ENCODE measurements around the gene NACC2. TPM values are rescaled to one million over a fixed set of nuclear protein-coding genes. Genes with fewer than 3 reads are reported as not detected.
A peak's percentile ranks its signal among the peaks of the same experiment; 100 is the strongest.

NACC2 gene
- total and polyA plus RNA-seq, 2 of the 8 experiments (the other 6 are each of a cell fraction or from before 2014, with no cell fraction given) = 8.3 to 14.0 TPM

- CTCF ChIA-PET (ENCODE audit: partially characterized antibody) = interaction anchor here (1.5 to 1.6 kb wide), 2 partner anchors 30 to 87 kb away, joined by 3 read pairs; no protein-coding TSS in a partner anchor
- Histone ChIP-seq H3K27me3 (replicated peaks in 1 of 4; ENCODE audit: control insufficient read depth in 3 of 4, extremely low read depth in 1 of 4, insufficient read depth in 3 of 4, low read length in 3 of 4) (no peaks in the 10 kb centered on the region), H4K5ac (ENCODE audit: insufficient read length, low read depth, low read length) (peak overlapping the region; percentile 28), H2AK5ac (ENCODE audit: low read depth, low read length) (peak overlapping the region; percentile 96; the same call in 1 of the 2 replicates), H4K20me1 (replicated peaks in 1 of 2; ENCODE audit: control insufficient read depth in 1 of 2, insufficient read depth in 2 of 2, low read length in 2 of 2) (peaks cover 0 to 1% of the 10 kb centered on the region in 2 experiments), H3K36me3 (ENCODE audit: control insufficient read depth in 2 of 4, insufficient read depth in 4 of 4, low read length in 3 of 4) (no peaks in the 10 kb centered on the region), H2BK5ac (ENCODE audit: low read depth, low read length) (peak overlapping the region; percentile 92; the same call in 1 of the 2 replicates), H3K23me2 (ENCODE audit: low read depth, low read length) (no peaks in the 10 kb centered on the region), H3K9me3 (ENCODE audit: insufficient read depth in 2 of 2, low read depth in 1 of 2, low read length in 1 of 2) (no peaks in the 10 kb centered on the region), H3K56ac (replicated peaks; ENCODE audit: insufficient read length, low read depth, low read length) (no peak overlapping the region), H4K91ac (replicated peaks; ENCODE audit: insufficient read length, low read length) (peak overlapping the region; percentile 95), H2BK15ac (ENCODE audit: low read length) (0 out of 2 replicates have a peak overlapping the region, but pooled peaks have one; percentile 29), H3K9ac (replicated peaks in 1 of 4; ENCODE audit: extremely low read depth in 1 of 4, low read depth in 3 of 4, low read length in 3 of 4) (no peak overlapping the region), H3K27ac (ENCODE audit: low read depth, low read length) (0 out of 2 replicates have a peak overlapping the region, but pooled peaks have one; percentile 40), H4K8ac (ENCODE audit: extremely low read depth, insufficient read depth, low read length) (peak overlapping the region; percentile 86; the same call in 1 of the 2 replicates), H3K23ac (ENCODE audit: insufficient read length) (no peak overlapping the region), H3K4me3 (ENCODE audit: extremely low read depth in 1 of 4, insufficient read depth in 2 of 4, low read depth in 3 of 4, low read length in 4 of 4) (0 out of 8 replicates have a peak overlapping the region, but pooled peaks of 1 of the 4 experiments have one; percentile 10), H3K4ac (replicated peaks; ENCODE audit: insufficient read length, low read depth, low read length) (peak overlapping the region; percentile 46), H2BK120ac (replicated peaks; ENCODE audit: low read depth, low read length) (peak overlapping the region; percentile 61), H2BK12ac (ENCODE audit: low read depth, low read length) (peak overlapping the region; percentile 39; the same call in 1 of the 2 replicates), H3K4me2 (ENCODE audit: insufficient read depth in 1 of 2, low read depth in 2 of 2, low read length in 2 of 2) (peak overlapping the region; percentile 1 to 47; a peak in 2 of 4 replicates), H3K79me2 (ENCODE audit: control insufficient read depth in 1 of 2, insufficient read depth in 2 of 2, low read length in 2 of 2) (no peaks in the 10 kb centered on the region), H3K4me1 (replicated peaks in 1 of 4; ENCODE audit: control insufficient read depth in 3 of 4, insufficient read depth in 4 of 4, low read length in 3 of 4) (peaks cover 0 to 45% (median 34%) of the 10 kb centered on the region in 4 experiments; a peak in 6 of 7 replicates), H2BK20ac (ENCODE audit: low read length) (peak overlapping the region; percentile 72; the same call in 1 of the 2 replicates), H3K79me1 (ENCODE audit: low read depth, low read length) (no peaks in the 10 kb centered on the region), H2AFZ (ENCODE audit: low read length) (no peak overlapping the region), H3K14ac (ENCODE audit: insufficient read length) (no peak overlapping the region), H3K18ac (ENCODE audit: extremely low read depth, low read length) (peak overlapping the region; percentile 78)
- POLR2A ChIA-PET (ENCODE audit: partially characterized antibody) = interaction anchor here (3.3 kb wide), 1 partner anchor 11 kb away, joined by 11 read pairs; no protein-coding TSS in a partner anchor
- FAIRE-seq (no peak), DNase-seq (ENCODE audit: low read depth in 1 of 2, low spot score in 2 of 2) (no peak)
- TF ChIP-seq, protein P1, sequence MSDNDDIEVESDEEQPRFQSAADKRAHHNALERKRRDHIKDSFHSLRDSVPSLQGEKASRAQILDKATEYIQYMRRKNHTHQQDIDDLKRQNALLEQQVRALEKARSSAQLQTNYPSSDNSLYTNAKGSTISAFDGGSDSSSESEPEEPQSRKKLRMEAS (IDR thresholded peaks at IDR 0.05) = no peak
- TF ChIP-seq KDM4A (IDR thresholded peaks at IDR 0.05; ENCODE audit: low read depth, low read length, severe bottlenecking) = no peak
- TF ChIP-seq KDM1A (IDR thresholded peaks at IDR 0.05; ENCODE audit: borderline replicate concordance, low read length) = no peak
- 86% methylated on average over 3 of the region's 9 CpGs; no CpG with 5 or more reads in 1 of the 2 experiments for WGBS, 2 experiments (ENCODE audit: extremely low coverage in 1 of 2, insufficient coverage in 1 of 2, insufficient read length in 1 of 2, insufficient replicate concordance in 2 of 2, low coverage in 1 of 2, low lambda C conversion rate in 2 of 2, missing lambda C conversion rate in 1 of 2)
Observed at GRCh38 chr9:136004219-136004618, 90.9 kb downstream of the NACC2 start.
